Chondrocyte (in vitro differentiated cells): ENCODE data around the gene ANKHD1. TPM values are rescaled to one million over a fixed set of nuclear protein-coding genes. Genes with fewer than 3 reads are reported as not detected.

Experiments
- DNase-seq: peaks from one replicate; pipeline ENCODE4 v3.0.0; 2021; ENCODE audit warnings: mixed read lengths, low spot score
- H3K27ac Mint-ChIP-seq: one replicate; pipeline ENCODE4 v1.8.0; 2021; ENCODE audit warnings: mild to moderate bottlenecking, moderate library complexity, mixed read lengths; ENCODE audit not compliant: unreplicated experiment
- H3K27me3 Mint-ChIP-seq: 2 replicates; pipeline ENCODE4 v1.8.0; 2021; ENCODE audit warnings: low read depth, mixed read lengths
- H3K36me3 Mint-ChIP-seq: 2 replicates; pipeline ENCODE4 v1.8.0; 2021; ENCODE audit warnings: low read depth, mixed read lengths
- H3K4me1 Mint-ChIP-seq: 2 replicates; pipeline ENCODE4 v1.8.0; 2021; ENCODE audit warnings: low read depth, mild to moderate bottlenecking, mixed read lengths
- H3K4me3 Mint-ChIP-seq: one replicate; pipeline ENCODE4 v1.8.0; 2021; ENCODE audit warnings: mild to moderate bottlenecking, moderate library complexity, mixed read lengths; ENCODE audit not compliant: unreplicated experiment
- H3K9me3 Mint-ChIP-seq: 2 replicates; pipeline ENCODE4 v1.8.0; 2021; ENCODE audit warnings: low read depth, mixed read lengths
- CTCF ChIP-seq: fragments of 200-600 bp; sonication (generic); IDR thresholded peaks from 2 replicates; pipeline ENCODE4 v1.5.0; 2021; ENCODE audit warnings: antibody characterized with exemption, mild to moderate bottlenecking, moderate library complexity
- total RNA-seq: library from RNA; stranded (reverse); gene quantifications from 3 replicates; pipeline ENCODE4 v1.2.1, GENCODE V29; 2021

Gene ANKHD1
- total RNA-seq, 1 donor from 2014 or later, result 61.4 TPM

- H3K27ac Mint-ChIP-seq, result no peak overlapping the region
- H3K36me3 Mint-ChIP-seq, result no peaks in the 10 kb centered on the region
- peaks cover 7% of the 10 kb centered on the region for H3K4me1 Mint-ChIP-seq
- H3K4me3 Mint-ChIP-seq, result peak overlapping the region; percentile 52
- TF ChIP-seq CTCF, result peak; percentile 89
- no peaks in the 10 kb centered on the region for H3K27me3 Mint-ChIP-seq
- H3K9me3 Mint-ChIP-seq, result no peaks in the 10 kb centered on the region
- DNase-seq, result peak; percentile 87
These were observed 38.6 kb upstream of the ANKHD1 start for GRCh38 chr5:140362875-140363630.

GRCh38 chr5:140363631-140364471, 37.8 kb upstream of the ANKHD1 start:
- no peaks in the 10 kb centered on the region for H3K9me3 Mint-ChIP-seq
- peaks cover 4% of the 10 kb centered on the region for H3K4me1 Mint-ChIP-seq
- no peak overlapping the region for H3K27ac Mint-ChIP-seq
- no peaks in the 10 kb centered on the region for H3K36me3 Mint-ChIP-seq
- no peak overlapping the region for H3K4me3 Mint-ChIP-seq
- TF ChIP-seq CTCF, result no peak
- no peaks in the 10 kb centered on the region for H3K27me3 Mint-ChIP-seq
- DNase-seq, result peak; percentile 69

GRCh38 chr5:140364472-140364765, 37.2 kb upstream of the ANKHD1 start:
- DNase-seq, result peak; percentile 34
- Mint-ChIP-seq H3K27ac (no peak overlapping the region), H3K4me3 (no peak overlapping the region), H3K9me3 (no peaks in the 10 kb centered on the region), H3K36me3 (no peaks in the 10 kb centered on the region), H3K27me3 (no peaks in the 10 kb centered on the region), H3K4me1 (peaks cover 3% of the 10 kb centered on the region)
- TF ChIP-seq CTCF, result no peak

- no peak overlapping the region for H3K4me3 Mint-ChIP-seq
- H3K9me3 Mint-ChIP-seq, result no peaks in the 10 kb centered on the region
- TF ChIP-seq CTCF, result no peak
- H3K36me3 Mint-ChIP-seq, result no peaks in the 10 kb centered on the region
- H3K4me1 Mint-ChIP-seq, result peaks cover 3% of the 10 kb centered on the region
- DNase-seq, result no peak
- H3K27me3 Mint-ChIP-seq, result no peaks in the 10 kb centered on the region
- H3K27ac Mint-ChIP-seq, result no peak overlapping the region
These were observed 36.4 kb upstream of the ANKHD1 start for GRCh38 chr5:140365282-140365681.

- Mint-ChIP-seq H3K9me3 (no peaks in the 10 kb centered on the region), H3K27ac (no peak overlapping the region), H3K4me3 (no peak overlapping the region), H3K36me3 (no peaks in the 10 kb centered on the region), H3K4me1 (peaks cover 3% of the 10 kb centered on the region), H3K27me3 (no peaks in the 10 kb centered on the region)
- DNase-seq, result peak; percentile 52
- TF ChIP-seq CTCF, result no peak
These were observed 35.7 kb upstream of the ANKHD1 start for GRCh38 chr5:140365941-140366340.
